Nephron progenitor cell (in vitro differentiated cells): Measurements from ENCODE around the gene SYN1.

Source experiments
- DNase-seq: peaks from one replicate; pipeline ENCODE4 v3.0.0; 2021
- H3K27ac Mint-ChIP-seq: 2 replicates; pipeline ENCODE4 v1.8.0; 2021; ENCODE audit warnings: mild to moderate bottlenecking, moderate library complexity, mixed read lengths
- H3K27me3 Mint-ChIP-seq: 2 replicates; pipeline ENCODE4 v1.8.0; 2021; ENCODE audit warnings: mild to moderate bottlenecking, low read depth, mixed read lengths; ENCODE audit not compliant: poor library complexity
- H3K36me3 Mint-ChIP-seq: 2 replicates; pipeline ENCODE4 v1.8.0; 2021; ENCODE audit warnings: low read depth, mixed read lengths
- H3K4me1 Mint-ChIP-seq: 2 replicates; pipeline ENCODE4 v1.8.0; 2021; ENCODE audit warnings: mixed read lengths
- H3K4me3 Mint-ChIP-seq: 2 replicates; pipeline ENCODE4 v1.8.0; 2021; ENCODE audit warnings: mild to moderate bottlenecking, moderate library complexity, mixed read lengths
- H3K9me3 Mint-ChIP-seq: 2 replicates; pipeline ENCODE4 v1.8.0; 2021; ENCODE audit warnings: mild to moderate bottlenecking, moderate library complexity, mixed read lengths
- TF ChIP-seq, protein P1 (sequence below): fragments of 200-600 bp; sonication (generic); IDR thresholded peaks from 2 replicates; pipeline ENCODE4 v1.5.0; 2021; ENCODE audit warnings: antibody characterized with exemption

The SYN1 gene

DNA sequence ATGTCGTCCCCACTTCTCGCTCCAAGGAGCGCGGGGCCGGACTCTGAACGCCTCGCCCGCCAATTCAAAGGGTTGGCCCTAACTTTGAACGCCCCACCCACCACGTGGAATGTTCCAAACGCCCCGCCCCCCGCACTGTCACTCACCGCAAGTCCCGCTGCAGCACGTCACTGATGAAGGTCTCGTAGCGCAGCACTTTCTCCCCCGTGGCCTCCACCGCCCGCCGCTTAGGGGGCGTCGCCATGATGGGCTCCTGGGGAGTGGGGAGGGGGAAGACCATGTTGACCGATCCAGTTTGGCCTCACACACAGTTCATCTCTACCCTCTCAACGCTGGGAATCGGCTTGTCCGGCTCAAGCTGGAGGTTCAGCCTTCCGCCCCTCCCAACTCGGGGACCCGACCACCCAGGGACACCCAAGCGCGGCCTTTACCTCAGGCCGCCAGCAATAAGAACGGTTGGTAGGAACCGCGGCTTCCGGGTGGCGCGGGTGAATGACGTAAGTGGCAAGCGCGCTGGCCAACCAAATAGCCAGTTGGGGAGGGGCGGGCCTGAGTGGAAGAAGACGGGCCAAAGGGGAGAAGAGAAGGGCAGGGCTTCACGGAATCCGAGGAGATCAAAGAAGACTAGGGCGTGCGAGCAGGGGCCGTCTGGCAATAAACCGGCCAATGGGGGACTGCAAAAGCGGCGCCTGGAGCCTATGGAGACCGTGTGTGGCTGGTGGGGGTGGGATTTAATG, 39.2 kb upstream of the SYN1 start, which contains the start of gene UXT:
Gene UXT, minus strand, starts transcription at position 497 of the 737 bp plus-strand sequence. Its CDS starts 253 bp downstream, at position 244.
- TF ChIP-seq, protein P1, sequence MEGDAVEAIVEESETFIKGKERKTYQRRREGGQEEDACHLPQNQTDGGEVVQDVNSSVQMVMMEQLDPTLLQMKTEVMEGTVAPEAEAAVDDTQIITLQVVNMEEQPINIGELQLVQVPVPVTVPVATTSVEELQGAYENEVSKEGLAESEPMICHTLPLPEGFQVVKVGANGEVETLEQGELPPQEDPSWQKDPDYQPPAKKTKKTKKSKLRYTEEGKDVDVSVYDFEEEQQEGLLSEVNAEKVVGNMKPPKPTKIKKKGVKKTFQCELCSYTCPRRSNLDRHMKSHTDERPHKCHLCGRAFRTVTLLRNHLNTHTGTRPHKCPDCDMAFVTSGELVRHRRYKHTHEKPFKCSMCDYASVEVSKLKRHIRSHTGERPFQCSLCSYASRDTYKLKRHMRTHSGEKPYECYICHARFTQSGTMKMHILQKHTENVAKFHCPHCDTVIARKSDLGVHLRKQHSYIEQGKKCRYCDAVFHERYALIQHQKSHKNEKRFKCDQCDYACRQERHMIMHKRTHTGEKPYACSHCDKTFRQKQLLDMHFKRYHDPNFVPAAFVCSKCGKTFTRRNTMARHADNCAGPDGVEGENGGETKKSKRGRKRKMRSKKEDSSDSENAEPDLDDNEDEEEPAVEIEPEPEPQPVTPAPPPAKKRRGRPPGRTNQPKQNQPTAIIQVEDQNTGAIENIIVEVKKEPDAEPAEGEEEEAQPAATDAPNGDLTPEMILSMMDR, result no peak
- Mint-ChIP-seq H3K27me3 (peaks cover 3% of the 10 kb centered on the region), H3K4me3 (peak within 1 kb of the TSS; percentile 88), H3K4me1 (peaks cover 5% of the 10 kb centered on the region), H3K36me3 (peaks cover 22% of the 10 kb centered on the region), H3K27ac (peak within 1 kb of the TSS; percentile 99), H3K9me3 (peaks cover 56% of the 10 kb centered on the region)
- peak; percentile 91 for DNase-seq

DNA sequence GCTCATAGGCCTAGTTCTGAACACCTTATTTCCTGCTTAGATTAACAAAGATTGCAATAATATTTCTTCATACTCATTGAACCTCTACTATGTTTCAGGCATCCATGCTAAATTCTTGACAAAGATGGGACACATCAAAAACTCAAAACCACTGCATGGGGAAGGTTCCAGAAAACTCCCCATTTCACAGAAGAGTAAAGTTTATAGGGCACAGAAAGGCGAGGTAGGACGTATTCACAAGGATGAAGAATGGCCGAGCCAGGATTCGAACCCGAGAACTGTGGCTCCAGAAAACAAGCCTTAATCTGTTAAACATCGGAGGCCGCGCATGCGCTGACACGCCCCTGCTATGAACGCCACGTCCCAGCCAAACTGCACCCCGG, 38.6 kb upstream of the SYN1 start:
- no peak for DNase-seq
- peaks cover 57% of the 10 kb centered on the region for H3K9me3 Mint-ChIP-seq
- peaks cover 3% of the 10 kb centered on the region for H3K27me3 Mint-ChIP-seq
- peak overlapping the region; percentile 99 for H3K27ac Mint-ChIP-seq
- peaks cover 5% of the 10 kb centered on the region for H3K4me1 Mint-ChIP-seq
- peaks cover 26% of the 10 kb centered on the region for H3K36me3 Mint-ChIP-seq
- peak overlapping the region; percentile 88 for H3K4me3 Mint-ChIP-seq
- TF ChIP-seq, protein P1, result no peak

DNA sequence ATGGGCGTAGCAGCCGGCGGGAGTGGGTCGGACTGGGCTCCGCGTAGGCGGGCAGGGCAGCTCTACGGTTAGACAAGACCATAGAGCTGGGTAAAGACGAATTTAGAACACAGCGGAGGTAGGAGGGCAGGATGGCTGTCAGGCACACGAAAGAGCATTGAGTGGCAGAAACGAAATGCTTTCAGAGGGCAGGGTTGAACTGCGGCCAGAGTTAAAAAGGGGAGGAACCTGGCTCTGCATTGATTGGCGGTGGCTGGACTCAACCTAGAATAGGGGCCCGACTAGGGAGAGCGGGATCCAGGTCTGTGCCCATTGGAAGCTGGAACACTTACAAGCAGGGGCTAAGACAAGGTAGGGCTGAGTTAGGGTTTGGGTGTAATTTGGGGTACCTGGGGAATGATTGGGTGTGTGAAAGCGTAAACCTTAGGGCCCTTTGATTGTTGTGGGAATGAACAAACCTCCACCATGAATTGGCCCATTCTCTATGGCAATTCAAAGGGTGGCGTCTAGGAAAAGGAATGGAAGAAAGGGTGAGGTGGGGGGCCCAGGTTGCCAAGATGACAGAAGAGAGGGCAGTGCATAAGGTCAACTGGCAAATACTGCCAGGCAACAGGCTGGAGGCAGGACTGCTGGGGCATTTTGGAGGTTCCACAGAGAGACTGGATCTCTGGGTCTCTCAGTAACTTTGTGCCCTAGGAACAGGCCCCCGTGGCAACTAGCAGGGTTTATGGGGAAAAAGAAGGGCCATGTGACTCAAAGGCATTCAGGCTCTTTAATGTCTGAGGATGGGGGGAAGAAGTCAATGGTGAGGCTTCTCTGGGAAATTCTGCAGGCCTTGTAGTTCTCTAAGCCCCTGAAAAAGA, 31.6 kb upstream of the SYN1 start:
- TF ChIP-seq, protein P1, result no peak
- Mint-ChIP-seq H3K27me3 (peaks cover 4% of the 10 kb centered on the region), H3K4me1 (peaks cover 37% of the 10 kb centered on the region), H3K27ac (peak overlapping the region; percentile 96), H3K36me3 (peaks cover 40% of the 10 kb centered on the region), H3K4me3 (peak overlapping the region; percentile 87), H3K9me3 (peaks cover 67% of the 10 kb centered on the region)
- peak; percentile 15 for DNase-seq

DNA sequence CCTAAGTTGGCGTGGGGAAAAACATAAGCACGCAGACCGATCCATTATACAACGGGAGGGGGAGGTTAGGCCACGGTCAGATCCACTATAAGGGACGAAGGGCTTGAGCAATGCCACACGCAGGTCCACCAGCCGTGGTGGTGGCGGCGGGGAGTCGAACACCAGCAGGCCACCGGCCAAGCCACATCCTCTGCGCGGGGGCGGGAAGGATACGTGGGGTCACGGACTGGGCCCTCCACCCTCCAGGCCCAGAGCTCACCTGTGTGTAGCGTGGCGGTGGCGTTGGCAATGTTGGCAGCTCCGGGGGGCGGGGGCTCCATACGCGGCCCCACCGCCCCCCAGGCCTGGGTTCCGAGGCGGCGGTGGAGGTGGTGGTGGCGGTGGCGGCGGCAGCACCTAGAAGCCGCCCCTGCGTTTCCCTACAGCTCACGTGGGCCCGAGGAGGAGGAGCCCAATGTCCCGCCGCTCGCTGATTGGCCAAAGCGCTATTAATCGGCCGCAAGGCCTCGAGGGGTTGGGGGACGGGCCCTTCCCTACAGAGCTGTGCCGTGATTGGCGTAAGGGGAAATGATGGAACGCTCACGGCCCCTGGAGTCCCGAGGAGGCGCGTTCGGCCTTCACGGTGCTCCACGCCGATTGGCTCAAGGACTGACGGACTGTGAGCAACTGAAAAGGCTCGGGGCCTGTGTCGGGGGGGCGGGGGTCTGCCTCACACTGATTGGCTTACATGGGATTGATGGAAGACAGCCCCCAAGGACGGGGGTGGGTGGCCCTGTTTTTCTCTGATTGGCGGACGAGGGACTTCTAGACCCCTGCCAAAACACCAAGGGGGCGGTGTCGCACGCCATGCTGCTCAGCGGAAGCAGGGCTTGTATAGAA, 30.7 kb upstream of the SYN1 start, which contains the start of gene ELK1:
Gene ELK1, minus strand, starts transcription at position 400 of the 879 bp plus-strand sequence. CDS start 9,122 bp downstream, outside the sequence.
- peak; percentile 88 for DNase-seq
- Mint-ChIP-seq H3K36me3 (peaks cover 31% of the 10 kb centered on the region), H3K9me3 (peaks cover 65% of the 10 kb centered on the region), H3K27me3 (peaks cover 4% of the 10 kb centered on the region), H3K4me1 (peaks cover 42% of the 10 kb centered on the region), H3K4me3 (peak within 1 kb of the TSS; percentile 87), H3K27ac (peak within 1 kb of the TSS; percentile 96)
- TF ChIP-seq, protein P1, result no peak

DNA sequence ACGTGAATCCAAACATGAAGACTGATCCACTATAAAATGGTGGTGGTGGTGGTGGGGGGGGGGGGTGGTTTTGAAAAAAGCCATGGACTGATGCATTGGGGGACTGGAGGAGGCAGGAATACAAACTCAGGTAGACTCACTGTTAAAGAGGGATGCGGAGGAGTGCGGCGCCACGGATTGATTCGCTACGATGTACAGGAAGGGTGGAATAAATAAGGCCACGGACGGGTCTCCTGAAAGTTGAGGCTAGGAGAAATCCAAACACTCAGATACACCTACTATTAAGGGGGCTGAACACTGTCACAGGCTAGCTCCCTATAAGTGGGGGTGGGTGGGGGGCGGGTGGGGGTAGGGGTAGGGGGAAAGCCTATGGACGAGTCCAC, 30.1 kb upstream of the SYN1 start:
- H3K27ac Mint-ChIP-seq, result peak overlapping the region; percentile 68
- H3K4me3 Mint-ChIP-seq, result peak overlapping the region; percentile 87
- H3K27me3 Mint-ChIP-seq, result peaks cover 4% of the 10 kb centered on the region
- peaks cover 31% of the 10 kb centered on the region for H3K36me3 Mint-ChIP-seq
- peaks cover 48% of the 10 kb centered on the region for H3K4me1 Mint-ChIP-seq
- DNase-seq, result no peak
- peaks cover 69% of the 10 kb centered on the region for H3K9me3 Mint-ChIP-seq
- TF ChIP-seq, protein P1, result no peak
